CD4-positive, alpha-beta T cell (primary cell): Measurements from ENCODE around the gene CPNE4. TPM values are rescaled to one million over a fixed set of nuclear protein-coding genes. Genes with fewer than 3 reads are reported as not detected.

ENCODE experiments used
- ATAC-seq: fragments of 200-7000 bp; cut with Tn5 transposase; one replicate; pipeline ENCODE4 v1.10.0; 2022; ENCODE audit warnings: mild to moderate bottlenecking; ENCODE audit not compliant: poor library complexity
- CTCF ChIA-PET: fragments of 350-600 bp; sonication (Branson Sonifier 250); formaldehyde crosslinking; loops from one replicate; lab custom pipeline; 2021; ENCODE audit warnings: antibody characterized with exemption, inconsistent platforms; lab: Charles Lee
- POLR2A ChIA-PET: fragments of 350-600 bp; sonication (Branson Sonifier 250); formaldehyde crosslinking; loops from one replicate; lab custom pipeline; 2021; ENCODE audit warnings: antibody characterized with exemption, inconsistent platforms; lab: Charles Lee
- DNase-seq, 14 experiments: peaks; one replicate each; pipeline ENCODE4 v3.0.0-alpha.2; 2013 to 2020; ENCODE audit warnings: mixed read lengths in 2 of 14
- H3K27ac ChIP-seq, 2 donors: one replicate each; pipeline versions ENCODE4 v1.5.1 to v1.7.0; 2013; ENCODE audit warnings: low read length in 2 of 2, low read depth in 1 of 2, mild to moderate bottlenecking in 1 of 2
- H3K27me3 ChIP-seq, 2 experiments: 1 replicate in 1 of 2; 2 replicates in 1 of 2; pipeline versions ENCODE4 v1.6.1 to v1.7.0; 2013; ENCODE audit warnings: low read length in 2 of 2, control low read depth in 1 of 2, mild to moderate bottlenecking in 1 of 2, moderate library complexity in 1 of 2; ENCODE audit not compliant: insufficient read depth in 2 of 2, control insufficient read depth in 1 of 2
- H3K36me3 ChIP-seq: one replicate; pipeline ENCODE4 v1.6.1; 2013; ENCODE audit warnings: low read length, control low read depth; ENCODE audit not compliant: insufficient read depth
- H3K4me1 ChIP-seq: one replicate; pipeline ENCODE4 v1.6.1; 2013; ENCODE audit warnings: low read length, control low read depth; ENCODE audit not compliant: insufficient read depth
- H3K4me3 ChIP-seq: one replicate; pipeline ENCODE4 v1.5.1; 2013; ENCODE audit warnings: mild to moderate bottlenecking, low read length, moderate library complexity
- H3K9me3 ChIP-seq, 2 experiments: 1 replicate in 1 of 2; 2 replicates in 1 of 2; pipeline versions ENCODE4 v1.6.1 to v1.7.0; 2013; ENCODE audit warnings: low read length in 2 of 2, mild to moderate bottlenecking in 2 of 2, control low read depth in 1 of 2, moderate library complexity in 1 of 2; ENCODE audit not compliant: control insufficient read depth in 1 of 2, insufficient read depth in 1 of 2
- H3K27ac Mint-ChIP-seq: one replicate; pipeline ENCODE4 v1.8.0; 2020; ENCODE audit warnings: mixed read lengths
- H3K27me3 Mint-ChIP-seq: one replicate; pipeline ENCODE4 v1.8.0; 2021; ENCODE audit warnings: mixed read lengths
- H3K36me3 Mint-ChIP-seq: one replicate; pipeline ENCODE4 v1.8.0; 2021; ENCODE audit warnings: low read depth, mixed read lengths
- H3K4me1 Mint-ChIP-seq: one replicate; pipeline ENCODE4 v1.8.0; 2021; ENCODE audit warnings: low read depth, mixed read lengths
- H3K4me3 Mint-ChIP-seq: one replicate; pipeline ENCODE4 v1.8.0; 2020; ENCODE audit warnings: mild to moderate bottlenecking, mixed read lengths
- H3K9me3 Mint-ChIP-seq: one replicate; pipeline ENCODE4 v1.8.0; 2020; ENCODE audit warnings: mixed read lengths
- intact Hi-C, 2 experiments: fragments of 100-400 bp; cut with DNase I in 1 of 2; cut with micrococcal nuclease in 1 of 2; formaldehyde crosslinking; loops; one replicate each; pipeline versions ENCODE4 v1.15.1 to v1.9.0; 2023 to 2025; cut with DNase I, micrococcal nuclease
- total RNA-seq, 174 experiments: library from RNA in 2 of 174; stranded (reverse) in 2 of 174; gene quantifications; one replicate each; pipeline ENCODE4 v1.2.3 and lab custom pipeline; 2021 to 2026
- TF ChIP-seq, protein P1 (sequence below): fragments of 200-600 bp; IDR thresholded peaks from one replicate; pipeline ENCODE4 v1.8.0; 2022; ENCODE audit warnings: antibody characterized with exemption, mild to moderate bottlenecking

CPNE4 gene
- total RNA-seq, 2 experiments from 2014 or later, result not detected

DNA sequence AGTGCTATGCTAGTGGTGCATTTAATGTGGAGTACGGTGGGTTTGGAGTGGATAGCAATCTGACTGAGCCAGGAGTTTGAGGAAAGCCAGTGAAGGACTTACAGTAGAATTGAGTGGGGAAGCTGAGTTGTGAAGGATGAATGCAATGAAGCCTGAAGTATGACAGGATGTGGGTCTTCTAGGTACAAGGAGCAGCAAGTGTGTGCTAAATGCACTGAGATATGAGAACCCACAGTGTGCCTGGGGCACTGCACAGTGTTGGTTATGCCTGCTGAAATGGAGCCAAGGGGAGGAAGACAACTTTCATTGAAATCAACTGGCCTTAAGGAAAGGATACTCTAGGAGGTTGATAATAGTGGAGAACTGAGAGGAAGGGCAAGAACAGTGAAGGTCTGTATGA is 426.5 kb downstream of the CPNE4 start:
- Histone ChIP-seq H3K4me3 (no peak overlapping the region), H3K36me3 (no peaks in the 10 kb centered on the region), H3K27ac (no peak overlapping the region), H3K27me3 (peaks cover 0 to 5% of the 10 kb centered on the region in 2 experiments), H3K4me1 (no peaks in the 10 kb centered on the region), H3K9me3 (no peaks in the 10 kb centered on the region)
- H3K4me3 Mint-ChIP-seq, result no peak overlapping the region
- intact Hi-C loops, result no loop called here
- H3K36me3 Mint-ChIP-seq, result no peaks in the 10 kb centered on the region
- H3K27me3 Mint-ChIP-seq, result peaks cover 41% of the 10 kb centered on the region
- H3K27ac Mint-ChIP-seq, result no peak overlapping the region
- no peak for DNase-seq
- H3K9me3 Mint-ChIP-seq, result no peaks in the 10 kb centered on the region
- no peak for ATAC-seq
- POLR2A ChIA-PET, result no interaction called here
- CTCF ChIA-PET, result no interaction called here
- no peaks in the 10 kb centered on the region for H3K4me1 Mint-ChIP-seq
- TF ChIP-seq, protein P1, sequence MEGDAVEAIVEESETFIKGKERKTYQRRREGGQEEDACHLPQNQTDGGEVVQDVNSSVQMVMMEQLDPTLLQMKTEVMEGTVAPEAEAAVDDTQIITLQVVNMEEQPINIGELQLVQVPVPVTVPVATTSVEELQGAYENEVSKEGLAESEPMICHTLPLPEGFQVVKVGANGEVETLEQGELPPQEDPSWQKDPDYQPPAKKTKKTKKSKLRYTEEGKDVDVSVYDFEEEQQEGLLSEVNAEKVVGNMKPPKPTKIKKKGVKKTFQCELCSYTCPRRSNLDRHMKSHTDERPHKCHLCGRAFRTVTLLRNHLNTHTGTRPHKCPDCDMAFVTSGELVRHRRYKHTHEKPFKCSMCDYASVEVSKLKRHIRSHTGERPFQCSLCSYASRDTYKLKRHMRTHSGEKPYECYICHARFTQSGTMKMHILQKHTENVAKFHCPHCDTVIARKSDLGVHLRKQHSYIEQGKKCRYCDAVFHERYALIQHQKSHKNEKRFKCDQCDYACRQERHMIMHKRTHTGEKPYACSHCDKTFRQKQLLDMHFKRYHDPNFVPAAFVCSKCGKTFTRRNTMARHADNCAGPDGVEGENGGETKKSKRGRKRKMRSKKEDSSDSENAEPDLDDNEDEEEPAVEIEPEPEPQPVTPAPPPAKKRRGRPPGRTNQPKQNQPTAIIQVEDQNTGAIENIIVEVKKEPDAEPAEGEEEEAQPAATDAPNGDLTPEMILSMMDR, result no peak

DNA sequence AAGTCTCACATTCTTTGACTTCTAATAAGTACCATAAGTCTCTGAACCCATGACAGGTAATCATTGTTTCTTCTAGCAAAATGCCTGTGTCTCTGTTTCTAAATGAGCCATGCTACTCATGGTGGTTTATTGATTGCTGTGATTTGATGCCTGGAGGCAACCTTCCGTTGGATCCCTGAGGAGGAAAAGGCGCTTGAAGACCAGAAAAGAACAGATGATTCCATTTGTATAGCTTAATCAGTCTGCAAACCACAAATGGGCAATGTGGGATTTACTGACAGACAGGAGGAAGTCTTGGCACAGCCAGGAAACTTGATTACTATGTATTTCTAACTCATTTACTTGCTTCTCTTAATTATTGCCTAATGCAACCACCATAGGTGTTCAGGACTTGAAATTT is 428.9 kb downstream of the CPNE4 start:
- intact Hi-C loops, result no loop called here
- no peak overlapping the region for H3K27ac ChIP-seq
- no peaks in the 10 kb centered on the region for H3K9me3 ChIP-seq
- DNase-seq (no peak), ATAC-seq (no peak)
- Mint-ChIP-seq H3K36me3 (no peaks in the 10 kb centered on the region), H3K27me3 (peaks cover 43% of the 10 kb centered on the region), H3K4me1 (no peaks in the 10 kb centered on the region), H3K27ac (no peak overlapping the region), H3K4me3 (no peak overlapping the region), H3K9me3 (no peaks in the 10 kb centered on the region)
- H3K36me3 ChIP-seq, result no peaks in the 10 kb centered on the region
- POLR2A ChIA-PET, result no interaction called here
- peaks cover 0 to 10% of the 10 kb centered on the region in 2 experiments for H3K27me3 ChIP-seq
- CTCF ChIA-PET, result no interaction called here
- H3K4me1 ChIP-seq, result no peaks in the 10 kb centered on the region
- TF ChIP-seq, protein P1, result no peak
- no peak overlapping the region for H3K4me3 ChIP-seq

DNA sequence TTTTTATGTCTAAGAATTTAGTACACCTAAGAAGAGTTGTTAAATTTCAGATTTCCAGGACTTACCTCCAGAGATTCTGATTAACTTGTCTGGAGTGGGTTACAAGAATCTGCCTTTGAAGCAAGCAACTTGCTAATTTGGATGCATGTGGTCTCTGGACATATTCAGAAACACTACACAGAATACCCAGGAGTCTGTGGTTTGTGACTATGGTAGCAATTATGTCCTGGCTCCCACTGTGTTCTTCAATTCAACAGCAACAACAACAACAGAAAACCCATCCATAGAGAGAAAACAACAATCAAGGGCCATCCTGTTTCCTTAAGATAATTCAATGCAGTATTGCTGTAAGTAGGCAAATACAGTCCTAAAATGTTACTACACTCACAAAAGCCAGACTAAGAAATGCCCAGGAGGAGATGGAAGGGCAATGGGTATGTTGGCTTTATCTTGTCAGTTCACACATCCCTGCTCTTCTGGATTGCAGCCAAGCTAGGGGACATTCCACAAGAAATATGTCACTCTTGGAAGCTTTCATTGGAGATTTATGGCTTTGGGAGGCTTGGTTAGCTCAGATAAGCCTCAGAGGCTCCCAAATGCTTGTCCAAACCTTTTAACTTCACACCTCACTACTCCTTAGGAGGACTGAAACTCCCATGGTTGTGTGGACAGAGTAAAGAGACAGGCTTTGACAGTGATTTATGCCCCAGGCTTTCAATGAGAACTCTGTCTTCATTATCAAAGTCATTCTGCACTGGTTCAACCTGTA is 432.6 kb downstream of the CPNE4 start:
- Histone ChIP-seq H3K27ac (no peak overlapping the region), H3K9me3 (no peaks in the 10 kb centered on the region), H3K4me1 (no peaks in the 10 kb centered on the region), H3K4me3 (no peak overlapping the region), H3K36me3 (no peaks in the 10 kb centered on the region), H3K27me3 (peaks cover 0 to 10% of the 10 kb centered on the region in 2 experiments)
- H3K9me3 Mint-ChIP-seq, result no peaks in the 10 kb centered on the region
- no peak for DNase-seq
- TF ChIP-seq, protein P1, result no peak
- H3K4me1 Mint-ChIP-seq, result no peaks in the 10 kb centered on the region
- no peak overlapping the region for H3K4me3 Mint-ChIP-seq
- H3K36me3 Mint-ChIP-seq, result no peaks in the 10 kb centered on the region
- CTCF ChIA-PET, result no interaction called here
- peaks cover 40% of the 10 kb centered on the region for H3K27me3 Mint-ChIP-seq
- intact Hi-C loops, result no loop called here
- no peak for ATAC-seq
- POLR2A ChIA-PET, result no interaction called here
- H3K27ac Mint-ChIP-seq, result no peak overlapping the region
